HepG2 (cell line): ENCODE results near the gene STK40. TPM values are rescaled to one million over a fixed set of nuclear protein-coding genes. Genes with fewer than 3 reads are reported as not detected.

Experiments used
- ATAC-seq: fragments of 200-7000 bp; cut with Tn5 transposase; 3 replicates; pipeline ENCODE4 v1.9.1; 2020; ENCODE audit warnings: mild to moderate bottlenecking, moderate library complexity
- BruUV-seq: library from RNA; stranded (reverse); fragments of 400-500 nt; replicated peaks from 2 replicates; lab custom pipeline; 2021; lab: Mats Ljungman, UMichigan
- CTCF ChIA-PET: fragments of 300-600 bp; formaldehyde crosslinking; extraction: SDS; loops from one replicate; lab custom pipeline; 2021; ENCODE audit warnings: low total read pairs, inconsistent platforms, low intra/inter-chr PET ratio; lab: Yijun Ruan, JAX
- POLR2A ChIA-PET: fragments of 350-600 bp; sonication (Branson Sonifier 250); formaldehyde crosslinking; loops from one replicate; lab custom pipeline; 2020; ENCODE audit warnings: antibody characterized with exemption, inconsistent platforms; lab: Yijun Ruan, JAX
- DNase-seq: peaks from one replicate; pipeline ENCODE4 v3.0.0-alpha.2; 2015; ENCODE audit warnings: low spot score
- FAIRE-seq: peaks from 3 replicates; lab custom pipeline; 2011; peaks lifted over from hg19 to GRCh38; lab: Jason Lieb, UNC
- H2AFZ ChIP-seq: one replicate; pipeline ENCODE4 v1.6.1; 2011; ENCODE audit warnings: low read length, inconsistent platforms
- H3K27ac ChIP-seq: fragments of 300-600 bp; 3 replicates; pipeline ENCODE4 v1.8.0; 2011; ENCODE audit warnings: mixed run types, mild to moderate bottlenecking, mixed read lengths, low read length, inconsistent platforms; ENCODE audit not compliant: insufficient read depth; ENCODE audit errors: extremely low read length
- H3K27me3 ChIP-seq, 2 experiments: fragments of 200-600 bp in 1 of 2; 2 replicates in 1 of 2; 3 replicates in 1 of 2; pipeline versions ENCODE4 v1.6.0 to v1.8.0; 2011; ENCODE audit warnings: low read length in 2 of 2, mild to moderate bottlenecking in 2 of 2, moderate library complexity in 2 of 2, inconsistent platforms in 1 of 2; ENCODE audit not compliant: insufficient read depth in 2 of 2, control insufficient read depth in 1 of 2
- H3K36me3 ChIP-seq, 2 experiments: fragments of 200-600 bp in 1 of 2; replicated peaks in 1 of 2; 2 replicates in 1 of 2; 3 replicates in 1 of 2; pipeline versions ENCODE4 v1.5.1 to v1.8.0; 2011; ENCODE audit warnings: low read length in 2 of 2, inconsistent platforms in 1 of 2; ENCODE audit not compliant: insufficient read depth in 2 of 2, control insufficient read depth in 1 of 2
- H3K4me1 ChIP-seq: 2 replicates; pipeline ENCODE4 v1.5.1; 2012; ENCODE audit warnings: low read length, inconsistent platforms; ENCODE audit not compliant: insufficient read depth
- H3K4me2 ChIP-seq: 2 replicates; pipeline ENCODE4 v1.6.0; 2011; ENCODE audit warnings: low read depth, low read length, inconsistent platforms
- H3K4me3 ChIP-seq, 3 experiments: fragments of 200-600 bp in 1 of 3; sonication (generic), shearing (Covaris generic) in 1 of 3; replicated peaks in 1 of 3; 2 replicates each; pipeline ENCODE4 v1.5.1; 2011 to 2016; ENCODE audit warnings: low read length in 3 of 3, inconsistent platforms in 2 of 3, low read depth in 2 of 3, mild to moderate bottlenecking in 2 of 3, control low read depth in 1 of 3, mixed read lengths in 1 of 3; ENCODE audit not compliant: insufficient read depth in 1 of 3
- H3K79me2 ChIP-seq: one replicate; pipeline ENCODE4 v1.6.1; 2011; ENCODE audit warnings: low read length, inconsistent platforms; ENCODE audit not compliant: insufficient read depth
- H3K9ac ChIP-seq: 2 replicates; pipeline ENCODE4 v1.6.0; 2011; ENCODE audit warnings: mild to moderate bottlenecking, low read depth, low read length, inconsistent platforms; ENCODE audit not compliant: insufficient read depth
- H3K9me3 ChIP-seq: 2 replicates; pipeline ENCODE4 v1.5.1; 2012; ENCODE audit warnings: mild to moderate bottlenecking, low read length
- H4K20me1 ChIP-seq: 2 replicates; pipeline ENCODE4 v1.6.0; 2011; ENCODE audit warnings: inconsistent platforms, mild to moderate bottlenecking, low read length, moderate library complexity; ENCODE audit not compliant: insufficient read depth
- RBAK ChIP-seq: sonication (generic); formaldehyde crosslinking; IDR thresholded peaks from 2 replicates; pipeline ENCODE4 v1.5.1; 2020; ENCODE audit warnings: mild to moderate bottlenecking, missing genetic modification reagents
- ZC3H13 ChIP-seq: sonication (generic); formaldehyde crosslinking; IDR thresholded peaks from 2 replicates; pipeline ENCODE4 v1.8.1; 2023; ENCODE audit warnings: mild to moderate bottlenecking, missing genetic modification reagents, moderate library complexity
- ZNF616 ChIP-seq: sonication (generic); formaldehyde crosslinking; IDR thresholded peaks from 2 replicates; pipeline ENCODE4 v1.5.0; 2020; ENCODE audit warnings: low read depth, mild to moderate bottlenecking, missing genetic modification reagents
- ZNF670 ChIP-seq: sonication (generic); formaldehyde crosslinking; IDR thresholded peaks from 2 replicates; pipeline ENCODE4 v1.8.0; 2022; ENCODE audit warnings: mild to moderate bottlenecking, missing genetic modification reagents, borderline replicate concordance
- ZNF850 ChIP-seq: sonication (generic); formaldehyde crosslinking; conservative IDR thresholded peaks from 2 replicates; pipeline ENCODE4 v1.9.0; 2021; ENCODE audit warnings: mild to moderate bottlenecking, missing genetic modification reagents
- WGBS: methylation state at CpG from one replicate; pipeline ENCODE4 v1.1.6; 2017; ENCODE audit warnings: low lambda C conversion rate; 5-methylcytosine and 5-hydroxymethylcytosine counted together
- in situ Hi-C: cut with HindIII; loops from 2 replicates; pipeline ENCODE4 v1.10.0; 2017; ENCODE audit warnings: low pct_unique_long_range_greater_than_20kb; ENCODE audit not compliant: extremely low pct_ligation_motif_present
- intact Hi-C: fragments of 100-400 bp; cut with micrococcal nuclease; formaldehyde crosslinking; loops from one replicate; pipeline ENCODE4 v1.10.0; 2022; ENCODE audit not compliant: unreplicated experiment
- polyA plus RNA-seq, 8 experiments: library from polyadenylated mRNA; depleted of rRNA in 3 of 8; stranded (reverse) in 7 of 8; unstranded in 1 of 8; fragments of >200 nt; fragmentation: Illumina TruSeq in 4 of 8; extraction: Trizol in 4 of 8; gene quantifications; 2 replicates each; pipeline versions ENCODE4 v1.2.1 to v1.2.3, GENCODE V29; 2011 to 2016; ENCODE audit warnings: low read depth in 4 of 8, missing spikeins in 1 of 8, mixed read lengths in 1 of 8; ENCODE audit not compliant: insufficient read depth in 1 of 8
- total RNA-seq, 5 experiments: library from RNA; depleted of rRNA; stranded (reverse); fragments of >200 nt; fragmentation: Illumina TruSeq; extraction: Trizol; gene quantifications; 2 replicates each; pipeline ENCODE4 v1.2.3, GENCODE V29; 2016; ENCODE audit warnings: low read depth in 1 of 5
- TF ChIP-seq, protein P1 (sequence below): sonication (generic); formaldehyde crosslinking; IDR thresholded peaks from 2 replicates; pipeline ENCODE4 v1.8.0; 2022; ENCODE audit warnings: missing genetic modification reagents, mild to moderate bottlenecking, borderline replicate concordance

The STK40 gene
- total and polyA plus RNA-seq, 2 of the 13 experiments (the other 11 are each of a cell fraction or from before 2014, with no cell fraction given): 33.8 to 35.1 TPM

DNA sequence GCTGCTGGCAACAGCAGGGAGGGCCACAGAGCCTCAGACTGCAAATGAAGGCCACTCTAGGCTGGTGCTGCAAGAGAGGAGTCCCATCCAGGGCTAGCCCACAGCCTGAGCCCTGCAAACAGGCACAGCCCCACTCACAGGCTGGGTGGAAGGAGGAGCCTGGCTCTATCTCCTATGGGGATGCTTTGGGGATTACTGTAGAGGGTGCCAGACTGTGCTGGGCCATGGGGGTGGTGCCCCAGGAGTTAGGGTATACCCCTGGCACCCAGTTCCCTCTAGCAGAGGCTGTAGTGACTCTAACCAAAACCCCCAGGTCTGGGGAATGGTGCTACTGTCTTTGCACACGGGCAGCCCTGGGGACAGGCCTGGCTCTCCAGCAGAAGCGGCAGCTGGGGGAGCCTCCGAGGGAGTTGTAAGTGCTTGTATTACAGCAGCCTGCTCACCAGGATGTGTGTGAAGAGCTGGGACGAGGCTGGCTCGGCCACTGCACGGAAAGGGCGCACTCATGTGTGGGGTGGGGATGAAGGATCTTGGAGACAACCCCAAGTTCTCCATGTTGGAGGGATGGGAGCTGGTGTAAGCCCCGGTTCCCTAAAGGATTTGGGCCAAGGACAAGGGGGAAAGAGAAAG lies 38.9 kb downstream of the STK40 start:
- ChIA-PET CTCF (no interaction called here), POLR2A (no interaction called here)
- Histone ChIP-seq H3K79me2 (no peaks in the 10 kb centered on the region), H3K4me3 (no peak overlapping the region), H3K27me3 (no peaks in the 10 kb centered on the region), H3K9me3 (no peaks in the 10 kb centered on the region), H3K27ac (no peak overlapping the region), H3K9ac (no peak overlapping the region), H3K4me2 (no peak overlapping the region), H3K4me1 (peaks cover 25% of the 10 kb centered on the region), H2AFZ (no peak overlapping the region), H4K20me1 (no peaks in the 10 kb centered on the region), H3K36me3 (peaks cover 38 to 71% of the 10 kb centered on the region in 2 experiments)
- ATAC-seq: no peak
- FAIRE-seq: no peak
- intact Hi-C loops: no loop called here
- DNase-seq: no peak
- no peak for TF ChIP-seq ZNF670 (CRISPR knock-in tag)
- TF ChIP-seq ZNF616 (CRISPR knock-in tag): no peak
- TF ChIP-seq, protein P1, sequence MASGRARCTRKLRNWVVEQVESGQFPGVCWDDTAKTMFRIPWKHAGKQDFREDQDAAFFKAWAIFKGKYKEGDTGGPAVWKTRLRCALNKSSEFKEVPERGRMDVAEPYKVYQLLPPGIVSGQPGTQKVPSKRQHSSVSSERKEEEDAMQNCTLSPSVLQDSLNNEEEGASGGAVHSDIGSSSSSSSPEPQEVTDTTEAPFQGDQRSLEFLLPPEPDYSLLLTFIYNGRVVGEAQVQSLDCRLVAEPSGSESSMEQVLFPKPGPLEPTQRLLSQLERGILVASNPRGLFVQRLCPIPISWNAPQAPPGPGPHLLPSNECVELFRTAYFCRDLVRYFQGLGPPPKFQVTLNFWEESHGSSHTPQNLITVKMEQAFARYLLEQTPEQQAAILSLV (CRISPR knock-in tag): no peak
- TF ChIP-seq RBAK (CRISPR knock-in tag): no peak
- BruUV-seq: no TSS peak
- WGBS: 95% methylated on average over 8 of the region's 8 CpGs
- in situ Hi-C loops: no loop called here

DNA sequence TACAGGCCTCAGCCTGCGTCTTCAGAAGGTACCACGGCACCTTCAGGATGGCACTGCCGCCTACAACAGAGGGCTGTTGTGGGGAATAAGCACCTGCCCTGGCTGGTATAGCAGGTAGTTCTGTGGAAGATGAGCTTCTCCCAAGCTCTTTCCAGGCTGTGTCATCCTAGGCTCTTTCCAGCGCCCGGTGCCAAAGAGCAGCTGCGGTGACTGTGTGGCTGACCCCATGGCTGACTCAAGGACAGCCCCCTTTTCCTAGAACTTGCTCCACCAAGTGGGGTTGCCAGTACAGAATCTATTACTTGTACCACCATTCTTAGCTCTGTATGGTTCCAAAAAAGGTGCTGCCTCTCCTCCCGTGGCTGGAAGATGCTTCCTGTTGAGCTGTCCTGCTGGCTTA lies 40.4 kb downstream of the STK40 start:
- no peaks in the 10 kb centered on the region for H4K20me1 ChIP-seq
- peaks cover 11% of the 10 kb centered on the region; the same call in 1 of the 2 replicates for H3K4me1 ChIP-seq
- in situ Hi-C loops (no loop called here), intact Hi-C loops (no loop called here)
- WGBS: 94% methylated on average over 3 of the region's 7 CpGs
- H3K4me3 ChIP-seq: no peak overlapping the region
- no peaks in the 10 kb centered on the region for H3K79me2 ChIP-seq
- FAIRE-seq: no peak
- TF ChIP-seq ZC3H13 (CRISPR knock-in tag) (no peak), ZNF850 (CRISPR knock-in tag) (no peak)
- TF ChIP-seq, all 625 proteins: peak for 0
- Histone ChIP-seq H3K27ac (no peak overlapping the region), H3K9me3 (no peaks in the 10 kb centered on the region), H2AFZ (no peak overlapping the region), H3K36me3 (peaks cover 38 to 72% of the 10 kb centered on the region in 2 experiments), H3K4me2 (no peak overlapping the region), H3K27me3 (no peaks in the 10 kb centered on the region), H3K9ac (no peak overlapping the region)
- POLR2A ChIA-PET: no interaction called here
- CTCF ChIA-PET: no interaction called here
- BruUV-seq: no TSS peak
- ATAC-seq: no peak
- DNase-seq: no peak
